ENCODE measurements around the gene TSHZ2.

TSHZ2 gene

DNA sequence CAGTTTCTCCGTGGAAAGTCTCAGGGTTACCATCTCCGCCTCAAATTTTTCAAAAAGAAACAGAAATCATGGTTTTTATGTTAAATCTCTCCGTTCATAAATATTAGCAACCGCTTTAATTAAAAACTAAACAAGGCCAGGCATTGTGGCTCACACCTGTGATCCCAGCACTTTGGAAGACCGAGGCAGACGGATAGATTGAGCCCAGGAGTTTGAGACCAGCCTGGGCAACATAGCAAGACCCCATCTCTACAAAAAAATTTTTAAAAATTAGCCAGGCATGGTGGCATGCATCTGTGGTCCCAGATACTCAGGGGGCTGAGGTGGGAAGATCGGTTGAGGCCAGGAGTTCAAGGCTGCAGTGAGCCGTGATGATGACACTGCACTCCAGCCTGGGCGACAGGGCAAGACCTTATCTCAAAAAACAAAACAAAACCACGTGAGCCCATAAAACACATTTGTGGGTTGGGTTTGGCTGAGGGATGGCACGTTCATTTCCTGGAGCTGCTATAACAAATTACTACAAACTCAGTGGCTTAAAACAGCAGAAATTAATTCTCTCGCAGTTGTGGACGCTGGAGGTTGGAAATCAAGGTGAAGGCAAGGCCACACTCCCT, 398.3 kb downstream of the TSHZ2 start:
- H3K9me3 ChIP-seq, result no peaks in the 10 kb centered on the region
- H3K36me3 ChIP-seq, result no peaks in the 10 kb centered on the region
- DNase-seq, result no peak
- no peaks in the 10 kb centered on the region for H3K27me3 ChIP-seq
- TF ChIP-seq, protein P1, sequence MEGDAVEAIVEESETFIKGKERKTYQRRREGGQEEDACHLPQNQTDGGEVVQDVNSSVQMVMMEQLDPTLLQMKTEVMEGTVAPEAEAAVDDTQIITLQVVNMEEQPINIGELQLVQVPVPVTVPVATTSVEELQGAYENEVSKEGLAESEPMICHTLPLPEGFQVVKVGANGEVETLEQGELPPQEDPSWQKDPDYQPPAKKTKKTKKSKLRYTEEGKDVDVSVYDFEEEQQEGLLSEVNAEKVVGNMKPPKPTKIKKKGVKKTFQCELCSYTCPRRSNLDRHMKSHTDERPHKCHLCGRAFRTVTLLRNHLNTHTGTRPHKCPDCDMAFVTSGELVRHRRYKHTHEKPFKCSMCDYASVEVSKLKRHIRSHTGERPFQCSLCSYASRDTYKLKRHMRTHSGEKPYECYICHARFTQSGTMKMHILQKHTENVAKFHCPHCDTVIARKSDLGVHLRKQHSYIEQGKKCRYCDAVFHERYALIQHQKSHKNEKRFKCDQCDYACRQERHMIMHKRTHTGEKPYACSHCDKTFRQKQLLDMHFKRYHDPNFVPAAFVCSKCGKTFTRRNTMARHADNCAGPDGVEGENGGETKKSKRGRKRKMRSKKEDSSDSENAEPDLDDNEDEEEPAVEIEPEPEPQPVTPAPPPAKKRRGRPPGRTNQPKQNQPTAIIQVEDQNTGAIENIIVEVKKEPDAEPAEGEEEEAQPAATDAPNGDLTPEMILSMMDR (IDR thresholded peaks at IDR 0.05; ENCODE audit: low read depth, low read length), result no peak
- H3K4me1 ChIP-seq, result no peaks in the 10 kb centered on the region
- no peak overlapping the region for H3K4me3 ChIP-seq (ENCODE audit: low read depth, low read length)

DNA sequence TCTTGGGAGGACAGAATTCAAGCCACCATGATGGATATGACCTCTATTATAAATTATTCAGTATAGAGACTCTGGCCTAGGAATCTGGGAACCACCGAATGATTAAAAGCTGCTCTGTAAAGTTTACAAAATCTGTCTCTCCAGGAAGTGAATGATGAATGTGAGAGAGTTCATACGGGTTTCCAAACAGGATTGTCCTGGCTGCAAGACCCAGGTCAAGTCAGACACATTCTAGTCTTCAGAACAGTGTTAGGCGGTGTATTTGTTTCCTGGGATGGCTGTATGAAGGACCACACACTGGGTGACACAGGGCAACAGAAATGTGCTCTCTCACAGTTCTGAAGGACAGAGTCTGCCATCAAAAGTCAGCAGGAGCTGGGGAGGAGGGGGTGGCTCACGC, 399.1 kb downstream of the TSHZ2 start:
- TF ChIP-seq, protein P1 (IDR thresholded peaks at IDR 0.05; ENCODE audit: low read depth, low read length), result no peak
- Histone ChIP-seq H3K36me3 (no peaks in the 10 kb centered on the region), H3K27me3 (no peaks in the 10 kb centered on the region), H3K4me3 (ENCODE audit: low read depth, low read length) (no peak overlapping the region), H3K4me1 (no peaks in the 10 kb centered on the region), H3K9me3 (no peaks in the 10 kb centered on the region)
- no peak for DNase-seq

- H3K27me3 ChIP-seq, result no peaks in the 10 kb centered on the region
- no peaks in the 10 kb centered on the region; the same call in 1 of the 2 replicates for H3K4me1 ChIP-seq
- no peak for DNase-seq
Measured at GRCh38 chr20:53376021-53376420, 403.9 kb downstream of the TSHZ2 start.

DNA sequence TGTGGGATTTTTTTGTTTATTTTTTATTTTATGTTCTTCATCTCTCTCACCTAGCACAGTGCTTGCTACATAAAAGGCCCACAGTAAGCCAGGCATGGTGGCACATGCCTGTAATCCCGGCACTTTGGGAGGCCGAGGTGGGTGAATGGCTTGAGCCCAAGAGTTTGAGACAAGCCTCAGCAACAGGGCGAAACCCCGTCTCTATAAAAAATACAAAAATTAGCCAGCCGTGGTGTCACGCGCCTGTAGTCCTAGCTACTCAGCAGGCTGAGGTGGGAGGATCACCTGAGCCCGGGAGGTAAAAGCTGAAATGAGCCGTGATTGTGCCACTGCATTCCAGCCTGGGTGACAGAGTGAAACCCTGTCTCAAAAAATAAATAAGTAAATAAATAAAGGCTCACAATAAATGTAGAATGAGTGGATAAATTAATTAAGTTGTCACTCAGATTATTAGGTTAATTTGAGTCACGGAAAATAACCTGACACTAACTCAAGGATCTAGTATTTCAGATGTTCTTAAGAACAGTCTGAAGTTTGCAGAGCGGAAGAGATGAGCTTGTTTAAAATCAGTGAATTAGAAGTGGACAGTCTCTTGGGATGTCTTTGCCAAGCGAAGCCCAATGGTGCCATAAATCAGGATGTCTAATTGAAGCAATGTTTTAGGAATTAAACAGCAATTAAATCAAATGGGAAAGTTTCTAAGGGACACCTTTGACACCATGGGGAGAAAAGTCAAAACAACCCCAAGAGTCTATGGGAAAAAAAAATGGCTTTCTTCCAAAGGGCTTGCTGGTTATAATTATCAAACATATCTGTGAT, 407.1 kb downstream of the TSHZ2 start:
- TF ChIP-seq, protein P1 (IDR thresholded peaks at IDR 0.05; ENCODE audit: low read depth, low read length), result no peak
- H3K27me3 ChIP-seq, result no peaks in the 10 kb centered on the region
- DNase-seq, result no peak
- no peaks in the 10 kb centered on the region for H3K9me3 ChIP-seq
- H3K4me3 ChIP-seq (ENCODE audit: low read depth, low read length), result no peak overlapping the region
- H3K4me1 ChIP-seq, result no peaks in the 10 kb centered on the region; the same call in none of the 2 replicates
- no peaks in the 10 kb centered on the region for H3K36me3 ChIP-seq

More at GRCh38 chr20:53376021-53376420, 403.9 kb downstream of the TSHZ2 start:
- H3K4me3 ChIP-seq (ENCODE audit: low read depth, low read length), result no peak overlapping the region
- H3K9me3 ChIP-seq, result no peaks in the 10 kb centered on the region
- TF ChIP-seq, protein P1 (IDR thresholded peaks at IDR 0.05; ENCODE audit: low read depth, low read length), result no peak
- no peaks in the 10 kb centered on the region for H3K36me3 ChIP-seq

- Histone ChIP-seq H3K27me3 (no peaks in the 10 kb centered on the region), H3K4me1 (no peaks in the 10 kb centered on the region; the same call in none of the 2 replicates), H3K9me3 (no peaks in the 10 kb centered on the region), H3K36me3 (no peaks in the 10 kb centered on the region), H3K4me3 (ENCODE audit: low read depth, low read length) (no peak overlapping the region)
- TF ChIP-seq, protein P1 (IDR thresholded peaks at IDR 0.05; ENCODE audit: low read depth, low read length), result no peak
- DNase-seq, result no peak
Measured at GRCh38 chr20:53379833-53380120, 407.6 kb downstream of the TSHZ2 start.
